Adrenal gland (tissue), 5 donors: ENCODE measurements around the gene SLC16A13.

Experiments used
- CTCF ChIP-seq, 6 experiments: fragments of 450-650 bp in 4 of 6; fragments of 200-600 bp in 2 of 6; sonication (generic) in 1 of 6; IDR thresholded peaks; 1 replicate in 5 of 6; 2 replicates in 1 of 6; pipeline versions ENCODE4 v1.5.1 to v1.8.0; 2016 to 2021; ENCODE audit warnings: antibody characterized with exemption in 6 of 6, mild to moderate bottlenecking in 2 of 6, moderate library complexity in 1 of 6
- POLR2A ChIP-seq, 2 donors: fragments of 450-650 bp; IDR thresholded peaks; one replicate each; pipeline ENCODE4 v1.6.1; 2017; ENCODE audit warnings: antibody characterized with exemption in 2 of 2, mild to moderate bottlenecking in 2 of 2, moderate library complexity in 1 of 2
- donor health status: DM: no; HTN: no; CAD: no.

- no peak for TF ChIP-seq CTCF (IDR thresholded peaks at IDR 0.05)
- no peak for TF ChIP-seq POLR2A (IDR thresholded peaks at IDR 0.05)
Measured at GRCh38 chr17:7042501-7043181, 6.8 kb downstream of the SLC16A13 start.
